Spleen (tissue), 11 donors: ENCODE results near the gene CAMK2B. TPM values are rescaled to one million over a fixed set of nuclear protein-coding genes. Genes with fewer than 3 reads are reported as not detected.

Experiments
- DNase-seq: peaks from one replicate; pipeline ENCODE4 v3.0.0-alpha.2; 2020
- H3K27ac ChIP-seq, 8 donors: fragments of 200-600 bp; sonication (generic) in 7 of 8; 1 replicate in 4 of 8; 2 replicates in 4 of 8; pipeline versions ENCODE4 v1.5.0 to v1.8.0; 2016 to 2021; ENCODE audit warnings: inconsistent platforms in 4 of 8, mild to moderate bottlenecking in 4 of 8, moderate library complexity in 1 of 8
- H3K27me3 ChIP-seq, 7 donors: fragments of 200-600 bp; sonication (generic) in 6 of 7; replicated peaks in 1 of 7; 1 replicate in 4 of 7; 2 replicates in 3 of 7; pipeline versions ENCODE4 v1.5.0 to v1.8.0; 2016 to 2021; ENCODE audit warnings: inconsistent platforms in 3 of 7, mild to moderate bottlenecking in 1 of 7
- H3K36me3 ChIP-seq, 6 donors: fragments of 200-600 bp; sonication (generic) in 5 of 6; 1 replicate in 4 of 6; 2 replicates in 2 of 6; pipeline versions ENCODE4 v1.5.0 to v1.8.0; 2016 to 2021; ENCODE audit warnings: inconsistent platforms in 2 of 6
- H3K4me1 ChIP-seq, 6 donors: fragments of 200-600 bp; sonication (generic) in 5 of 6; 1 replicate in 3 of 6; 2 replicates in 3 of 6; pipeline versions ENCODE4 v1.5.0 to v1.8.0; 2016 to 2021; ENCODE audit warnings: inconsistent platforms in 3 of 6
- H3K4me3 ChIP-seq, 8 donors: fragments of 200-600 bp; sonication (generic) in 7 of 8; 1 replicate in 4 of 8; 2 replicates in 4 of 8; pipeline versions ENCODE4 v1.5.0 to v1.8.0; 2016 to 2021; ENCODE audit warnings: inconsistent platforms in 4 of 8, mild to moderate bottlenecking in 4 of 8, moderate library complexity in 2 of 8
- H3K9me3 ChIP-seq, 8 donors: fragments of 200-600 bp; sonication (generic) in 7 of 8; 1 replicate in 4 of 8; 2 replicates in 4 of 8; pipeline versions ENCODE4 v1.5.0 to v1.8.0; 2016 to 2021; ENCODE audit warnings: inconsistent platforms in 4 of 8
- CTCF ChIP-seq, 11 experiments: fragments of 200-600 bp in 7 of 11; fragments of 450-650 bp in 4 of 11; sonication (generic) in 4 of 11; IDR thresholded peaks in 8 of 11; conservative IDR thresholded peaks in 3 of 11; 1 replicate in 7 of 11; 2 replicates in 4 of 11; pipeline versions ENCODE4 v1.4.0 to v1.8.0; 2016 to 2021; ENCODE audit warnings: antibody characterized with exemption in 11 of 11, inconsistent platforms in 4 of 11, mild to moderate bottlenecking in 1 of 11
- POLR2A ChIP-seq, 3 donors: fragments of 450-650 bp; IDR thresholded peaks; one replicate each; pipeline ENCODE4 v1.5.1; 2017; ENCODE audit warnings: antibody characterized with exemption in 3 of 3, mild to moderate bottlenecking in 1 of 3
- POLR2AphosphoS5 ChIP-seq, 3 donors: sonication (generic); formaldehyde crosslinking; IDR thresholded peaks; one replicate each; pipeline ENCODE4 v1.5.1; 2017; ENCODE audit warnings: antibody characterized with exemption in 3 of 3
- WGBS, 5 donors: extraction: QIAGEN DNeasy Blood & Tissue Kit in 3 of 5; methylation state at CpG; one replicate each; pipeline versions ENCODE4 v1.1.5 to v1.1.7; 2013 to 2018; 5-methylcytosine and 5-hydroxymethylcytosine counted together
- intact Hi-C: fragments of 100-400 bp; cut with DNase I; formaldehyde crosslinking; loops from one replicate; pipeline ENCODE4 v1.15.0; 2023; ENCODE audit warnings: low total_unique reads
- polyA plus RNA-seq, 3 donors: library from polyadenylated mRNA; stranded (reverse); fragments of 200-250 nt; gene quantifications; one replicate each; pipeline ENCODE4 v1.2.1, GENCODE V29; 2013
- total RNA-seq, 7 donors: library from RNA; depleted of rRNA in 3 of 7; stranded (reverse); fragments of >200 nt in 3 of 7; fragmentation: NEBNext Ultra II Directional in 4 of 7; extraction: Animal tissue kit (Norgen Biotek cat#: 25700) in 4 of 7; gene quantifications; one replicate each; pipeline versions ENCODE4 v1.1.0 to v1.2.1, GENCODE V29; 2016 to 2021
- donor health status: healthy with polysubstance abuse.
- donor health status: DM: no; HTN: no; CAD: no; lungs with moderate emphysema.
- donor health status: DM: no; HTN: no; CAD: no.
- donor health status: Bipolar disorder and iron deficiency.
- donor health status: healthy.
- donor health status: DM: no; HTN: no; CAD: no.
- donor health status: DM: yes; HTN: yes; CAD: no.

Gene CAMK2B
- total and polyA plus RNA-seq, 10 donors = 0.20 to 2.9 (median 0.61) TPM; not detected in 2

GRCh38 chr7:44257618-44258422, 67.6 kb downstream of the CAMK2B start:
- 16 to 31% (median 18%) methylated on average over 11 to 18 of the region's 18 CpGs for WGBS, 5 donors
- peak overlapping the region; percentile 53 to 87 (median 78) for H3K27ac ChIP-seq
- intact Hi-C loops = no loop called here

GRCh38 chr7:44257213-44257612, 68.2 kb downstream of the CAMK2B start:
- Histone ChIP-seq H3K4me1 (peaks cover 23 to 49% (median 29%) of the 10 kb centered on the region in 6 donors), H3K27ac (peak overlapping the region; percentile 53 to 87 (median 78)), H3K4me3 (no peak overlapping the region), H3K27me3 (no peaks in the 10 kb centered on the region), H3K9me3 (no peaks in the 10 kb centered on the region), H3K36me3 (no peaks in the 10 kb centered on the region)
- TF ChIP-seq POLR2AphosphoS5 (IDR thresholded peaks at IDR 0.05) (no peak), CTCF (IDR thresholded peaks at IDR 0.05 in 8 of 11, conservative IDR thresholded peaks at IDR 0.05 in 3 of 11) (no peak), POLR2A (IDR thresholded peaks at IDR 0.05) (no peak)
- intact Hi-C loops = no loop called here
- DNase-seq = no peak
- 89 to 98% (median 94%) methylated on average over 3 to 6 of the region's 6 CpGs for WGBS, 5 donors

More at GRCh38 chr7:44257618-44258422, 67.6 kb downstream of the CAMK2B start:
- Histone ChIP-seq H3K4me1 (peaks cover 23 to 49% (median 29%) of the 10 kb centered on the region in 6 donors), H3K4me3 (peak overlapping the region in 1 of 8 donors; percentile 31), H3K36me3 (no peaks in the 10 kb centered on the region), H3K27me3 (no peaks in the 10 kb centered on the region), H3K9me3 (no peaks in the 10 kb centered on the region)
- TF ChIP-seq CTCF (IDR thresholded peaks at IDR 0.05 in 8 of 11, conservative IDR thresholded peaks at IDR 0.05 in 3 of 11) (peak in 5 of 11 experiments; percentile 12 to 48 (median 13)), POLR2A (IDR thresholded peaks at IDR 0.05) (no peak), POLR2AphosphoS5 (IDR thresholded peaks at IDR 0.05) (peak; percentile 81 to 86 (median 84))
- DNase-seq = peak; percentile 91

GRCh38 chr7:44256459-44256858, 68.9 kb downstream of the CAMK2B start:
- DNase-seq = no peak
- no peak for TF ChIP-seq CTCF (IDR thresholded peaks at IDR 0.05 in 8 of 11, conservative IDR thresholded peaks at IDR 0.05 in 3 of 11)
- no peak for TF ChIP-seq POLR2A (IDR thresholded peaks at IDR 0.05)
- TF ChIP-seq POLR2AphosphoS5 (IDR thresholded peaks at IDR 0.05) = no peak
- Histone ChIP-seq H3K27me3 (no peaks in the 10 kb centered on the region), H3K36me3 (no peaks in the 10 kb centered on the region), H3K9me3 (no peaks in the 10 kb centered on the region), H3K27ac (peak overlapping the region in 2 of 8 donors; percentile 86 to 87), H3K4me1 (peaks cover 23 to 49% (median 29%) of the 10 kb centered on the region in 6 donors), H3K4me3 (no peak overlapping the region)
- intact Hi-C loops = no loop called here
- WGBS, 5 donors = 86 to 100% (median 97%) methylated on average over 2 to 5 of the region's 5 CpGs

- peaks cover 0 to 4% (median under 1%) of the 10 kb centered on the region in 6 donors for H3K4me1 ChIP-seq
- no peaks in the 10 kb centered on the region for H3K9me3 ChIP-seq
- WGBS, 5 donors = 88 to 93% (median 90%) methylated on average over 10 to 12 of the region's 12 CpGs
- no peak overlapping the region for H3K4me3 ChIP-seq
- DNase-seq = no peak
- no peaks in the 10 kb centered on the region for H3K27me3 ChIP-seq
- no peak overlapping the region for H3K27ac ChIP-seq
- intact Hi-C loops = no loop called here
- TF ChIP-seq POLR2A (IDR thresholded peaks at IDR 0.05) (no peak), CTCF (IDR thresholded peaks at IDR 0.05 in 8 of 11, conservative IDR thresholded peaks at IDR 0.05 in 3 of 11) (no peak), POLR2AphosphoS5 (IDR thresholded peaks at IDR 0.05) (no peak)
- H3K36me3 ChIP-seq = no peaks in the 10 kb centered on the region
Observed at GRCh38 chr7:44251881-44252280, 73.5 kb downstream of the CAMK2B start.
